Central memory CD8-positive, alpha-beta T cell (primary cell): ENCODE results near the gene ALPK3.

Source experiments
- ATAC-seq: fragments of 150-1000 bp; cut with Tn5 transposase; replicated peaks from 2 replicates; pipeline ENCODE4 v1.10.0; 2022; ENCODE audit warnings: mild to moderate bottlenecking, moderate FRiP score, moderate number of reproducible peaks; ENCODE audit not compliant: poor library complexity, severe bottlenecking; ENCODE audit errors: extremely low read depth
- DNase-seq, 2 donors: peaks; one replicate each; pipeline ENCODE4 v3.0.0; 2021; ENCODE audit warnings: low spot score in 2 of 2
- H3K27ac Mint-ChIP-seq: one replicate; pipeline ENCODE4 v1.8.0; 2022; ENCODE audit warnings: low read depth, mild to moderate bottlenecking, moderate library complexity, mixed read lengths
- H3K27me3 Mint-ChIP-seq: one replicate; pipeline ENCODE4 v1.8.0; 2022; ENCODE audit warnings: mixed read lengths
- H3K36me3 Mint-ChIP-seq: one replicate; pipeline ENCODE4 v1.8.0; 2022; ENCODE audit warnings: mild to moderate bottlenecking, moderate library complexity, mixed read lengths; ENCODE audit not compliant: insufficient read depth
- H3K4me1 Mint-ChIP-seq: one replicate; pipeline ENCODE4 v1.8.0; 2022; ENCODE audit warnings: mixed read lengths
- H3K4me3 Mint-ChIP-seq: one replicate; pipeline ENCODE4 v1.8.0; 2022; ENCODE audit warnings: mild to moderate bottlenecking, moderate library complexity, mixed read lengths
- H3K9me3 Mint-ChIP-seq: one replicate; pipeline ENCODE4 v1.8.0; 2022; ENCODE audit warnings: mixed read lengths

The ALPK3 gene

GRCh38 chr15:84831613-84832012 is 14.5 kb downstream of the ALPK3 start:
- no peak for DNase-seq
- ATAC-seq, result no peak
- no peaks in the 10 kb centered on the region for H3K9me3 Mint-ChIP-seq
- H3K27me3 Mint-ChIP-seq, result peaks cover 5% of the 10 kb centered on the region
- no peak overlapping the region for H3K27ac Mint-ChIP-seq
- H3K36me3 Mint-ChIP-seq, result no peaks in the 10 kb centered on the region
- no peaks in the 10 kb centered on the region for H3K4me1 Mint-ChIP-seq
- no peak overlapping the region for H3K4me3 Mint-ChIP-seq

GRCh38 chr15:84832448-84833040 is 15.4 kb downstream of the ALPK3 start:
- Mint-ChIP-seq H3K4me1 (no peaks in the 10 kb centered on the region), H3K36me3 (no peaks in the 10 kb centered on the region), H3K4me3 (no peak overlapping the region), H3K27me3 (peaks cover 10% of the 10 kb centered on the region), H3K27ac (no peak overlapping the region), H3K9me3 (no peaks in the 10 kb centered on the region)
- no peak for ATAC-seq
- DNase-seq, result no peak

GRCh38 chr15:84833447-84834228 is 16.5 kb downstream of the ALPK3 start:
- no peak for ATAC-seq
- peaks cover 10% of the 10 kb centered on the region for H3K27me3 Mint-ChIP-seq
- H3K36me3 Mint-ChIP-seq, result no peaks in the 10 kb centered on the region
- no peaks in the 10 kb centered on the region for H3K9me3 Mint-ChIP-seq
- no peak overlapping the region for H3K27ac Mint-ChIP-seq
- no peaks in the 10 kb centered on the region for H3K4me1 Mint-ChIP-seq
- DNase-seq, result no peak
- no peak overlapping the region for H3K4me3 Mint-ChIP-seq

GRCh38 chr15:84834229-84834955 is 17.2 kb downstream of the ALPK3 start:
- H3K27ac Mint-ChIP-seq, result no peak overlapping the region
- no peak overlapping the region for H3K4me3 Mint-ChIP-seq
- H3K9me3 Mint-ChIP-seq, result no peaks in the 10 kb centered on the region
- H3K4me1 Mint-ChIP-seq, result no peaks in the 10 kb centered on the region
- DNase-seq, result no peak
- H3K27me3 Mint-ChIP-seq, result peaks cover 10% of the 10 kb centered on the region
- ATAC-seq, result no peak
- H3K36me3 Mint-ChIP-seq, result no peaks in the 10 kb centered on the region

GRCh38 chr15:84834969-84835368 is 17.8 kb downstream of the ALPK3 start:
- ATAC-seq (no peak), DNase-seq (no peak)
- Mint-ChIP-seq H3K4me1 (no peaks in the 10 kb centered on the region), H3K27ac (no peak overlapping the region), H3K4me3 (no peak overlapping the region), H3K27me3 (peaks cover 10% of the 10 kb centered on the region), H3K9me3 (no peaks in the 10 kb centered on the region), H3K36me3 (no peaks in the 10 kb centered on the region)

GRCh38 chr15:84835661-84836337 is 18.6 kb downstream of the ALPK3 start:
- Mint-ChIP-seq H3K36me3 (no peaks in the 10 kb centered on the region), H3K27me3 (peaks cover 10% of the 10 kb centered on the region), H3K9me3 (no peaks in the 10 kb centered on the region), H3K4me3 (no peak overlapping the region), H3K27ac (no peak overlapping the region), H3K4me1 (no peaks in the 10 kb centered on the region)
- DNase-seq (no peak), ATAC-seq (no peak)

- no peak overlapping the region for H3K4me3 Mint-ChIP-seq
- H3K27ac Mint-ChIP-seq, result no peak overlapping the region
- H3K36me3 Mint-ChIP-seq, result no peaks in the 10 kb centered on the region
- H3K27me3 Mint-ChIP-seq, result peaks cover 20% of the 10 kb centered on the region
- no peaks in the 10 kb centered on the region for H3K4me1 Mint-ChIP-seq
- ATAC-seq, result no peak
- DNase-seq, result no peak
- no peaks in the 10 kb centered on the region for H3K9me3 Mint-ChIP-seq
Measured at GRCh38 chr15:84836844-84837243, 19.7 kb downstream of the ALPK3 start.

GRCh38 chr15:84839714-84840113 is 22.6 kb downstream of the ALPK3 start:
- DNase-seq (no peak), ATAC-seq (no peak)
- Mint-ChIP-seq H3K9me3 (no peaks in the 10 kb centered on the region), H3K4me1 (no peaks in the 10 kb centered on the region), H3K4me3 (no peak overlapping the region), H3K27ac (no peak overlapping the region), H3K27me3 (peaks cover 20% of the 10 kb centered on the region), H3K36me3 (no peaks in the 10 kb centered on the region)

- Mint-ChIP-seq H3K36me3 (no peaks in the 10 kb centered on the region), H3K27ac (no peak overlapping the region), H3K4me3 (no peak overlapping the region), H3K27me3 (peaks cover 20% of the 10 kb centered on the region), H3K4me1 (no peaks in the 10 kb centered on the region), H3K9me3 (no peaks in the 10 kb centered on the region)
- DNase-seq (no peak), ATAC-seq (no peak)
Measured at GRCh38 chr15:84840255-84840654, 23.1 kb downstream of the ALPK3 start.

- Mint-ChIP-seq H3K4me1 (no peaks in the 10 kb centered on the region), H3K4me3 (no peak overlapping the region), H3K9me3 (no peaks in the 10 kb centered on the region), H3K36me3 (no peaks in the 10 kb centered on the region), H3K27ac (no peak overlapping the region), H3K27me3 (peaks cover 20% of the 10 kb centered on the region)
- ATAC-seq (no peak), DNase-seq (no peak)
Measured at GRCh38 chr15:84840741-84841429, 23.7 kb downstream of the ALPK3 start.

GRCh38 chr15:84842781-84843180 is 25.6 kb downstream of the ALPK3 start:
- Mint-ChIP-seq H3K4me3 (no peak overlapping the region), H3K4me1 (no peaks in the 10 kb centered on the region), H3K27me3 (peaks cover 11% of the 10 kb centered on the region), H3K9me3 (peaks cover 6% of the 10 kb centered on the region), H3K27ac (no peak overlapping the region), H3K36me3 (peaks cover 2% of the 10 kb centered on the region)
- no peak for DNase-seq
- no peak for ATAC-seq

GRCh38 chr15:84844964-84845363 is 27.8 kb downstream of the ALPK3 start:
- peaks cover 6% of the 10 kb centered on the region for H3K9me3 Mint-ChIP-seq
- peaks cover 11% of the 10 kb centered on the region for H3K27me3 Mint-ChIP-seq
- H3K4me3 Mint-ChIP-seq, result no peak overlapping the region
- no peak overlapping the region for H3K27ac Mint-ChIP-seq
- DNase-seq (no peak), ATAC-seq (no peak)
- H3K4me1 Mint-ChIP-seq, result no peaks in the 10 kb centered on the region
- peaks cover 2% of the 10 kb centered on the region for H3K36me3 Mint-ChIP-seq
